ENCODE measurements around the gene ZBTB20. TPM values are rescaled to one million over a fixed set of nuclear protein-coding genes. Genes with fewer than 3 reads are reported as not detected.

The ZBTB20 gene
- total and polyA plus RNA-seq, 2 donors from 2014 or later: 0.99 to 142 TPM

DNA sequence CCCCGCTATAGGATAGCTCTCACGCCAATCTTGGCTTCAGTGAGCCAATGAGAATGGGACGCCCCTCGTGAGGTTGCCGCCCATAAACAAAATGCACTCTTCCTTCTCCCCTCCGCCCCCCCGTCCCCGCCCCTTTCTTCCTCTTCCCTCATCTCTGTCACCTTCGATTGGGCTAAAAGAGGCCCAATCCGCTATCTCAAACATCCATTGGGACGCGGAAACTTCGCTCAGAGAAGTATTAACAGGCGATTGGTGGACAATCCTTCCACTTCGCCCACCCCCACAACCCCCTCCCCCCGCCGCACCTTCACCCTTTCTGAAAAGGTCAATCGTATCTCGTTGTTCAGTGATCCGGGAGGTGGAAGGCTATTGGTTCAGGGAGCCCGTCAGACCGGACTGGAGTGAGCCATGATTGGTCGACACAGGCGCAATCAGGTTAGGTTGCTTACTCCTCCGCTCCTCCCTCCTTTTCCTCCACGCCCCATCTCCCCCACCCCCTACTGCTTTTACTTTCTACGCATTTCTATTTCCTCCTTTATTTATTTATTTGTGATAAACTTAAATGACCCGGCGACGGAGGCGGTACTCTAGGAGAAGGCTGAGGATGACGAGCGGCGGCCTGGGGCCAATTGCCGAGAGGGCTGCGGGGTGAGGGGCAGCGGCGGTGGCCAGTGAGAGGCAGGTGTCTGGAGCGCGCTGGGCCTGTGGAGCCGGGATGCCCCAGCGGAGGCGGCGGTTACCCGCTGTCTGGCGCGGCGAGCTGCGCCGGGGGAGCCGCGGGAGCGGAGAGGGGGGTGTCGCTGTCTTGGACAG lies 447 bp upstream of the ZBTB20 start:
- Histone ChIP-seq H3K36me3 (ENCODE audit: control insufficient read depth in 2 of 3, insufficient read depth in 3 of 3, low read length in 3 of 3) (no peaks in the 10 kb centered on the region), H3K27me3 (ENCODE audit: control insufficient read depth, insufficient read depth, low read length) (no peaks in the 10 kb centered on the region), H3K4me3 (ENCODE audit: low read length in 3 of 3) (peak overlapping the region; percentile 70 to 85 (median 81)), H3K4me1 (ENCODE audit: control insufficient read depth in 2 of 3, insufficient read depth in 2 of 3, low read depth in 1 of 3, low read length in 3 of 3) (peaks cover 0 to 3% (median 0%) of the 10 kb centered on the region in 3 donors), H3K27ac (ENCODE audit: low read depth in 2 of 2, low read length in 2 of 2) (peak overlapping the region; percentile 96 to 99), H3K9ac (ENCODE audit: low read length in 3 of 3) (peak overlapping the region; percentile 70 to 90 (median 79)), H3K9me3 (ENCODE audit: control insufficient read depth in 2 of 3, insufficient read depth in 1 of 3, low read length in 3 of 3) (no peaks in the 10 kb centered on the region)
- peak; percentile 98 for FAIRE-seq
- no peak for TF ChIP-seq CTCF (IDR thresholded peaks at IDR 0.05; ENCODE audit: borderline replicate concordance, extremely low read depth, insufficient read depth)
- DNase-seq: peak; percentile 99 to 100 (median 99)
- intact Hi-C loops (cut with DNase I): no loop called here

- Histone ChIP-seq H3K4me3 (ENCODE audit: low read length in 3 of 3) (peak overlapping the region; percentile 77 to 92 (median 83)), H3K9me3 (ENCODE audit: control insufficient read depth in 2 of 3, insufficient read depth in 1 of 3, low read length in 3 of 3) (no peaks in the 10 kb centered on the region), H3K27me3 (ENCODE audit: control insufficient read depth, insufficient read depth, low read length) (no peaks in the 10 kb centered on the region), H3K9ac (ENCODE audit: low read length in 3 of 3) (peak overlapping the region; percentile 83 to 87 (median 87)), H3K4me1 (ENCODE audit: control insufficient read depth in 2 of 3, insufficient read depth in 2 of 3, low read depth in 1 of 3, low read length in 3 of 3) (peaks cover 0 to 3% (median 2%) of the 10 kb centered on the region in 3 donors), H3K27ac (ENCODE audit: low read depth in 2 of 2, low read length in 2 of 2) (peak overlapping the region; percentile 90 to 95), H3K36me3 (ENCODE audit: control insufficient read depth in 2 of 3, insufficient read depth in 3 of 3, low read length in 3 of 3) (no peaks in the 10 kb centered on the region)
- intact Hi-C loops (cut with DNase I): no loop called here
- DNase-seq (peak in 4 of 5 donors; percentile 35 to 86 (median 75)), FAIRE-seq (no peak)
- TF ChIP-seq CTCF (IDR thresholded peaks at IDR 0.05; ENCODE audit: borderline replicate concordance, extremely low read depth, insufficient read depth): no peak
Observed at GRCh38 chr3:115146032-115146417, 1.1 kb downstream of the ZBTB20 start.

- Histone ChIP-seq H3K4me1 (ENCODE audit: control insufficient read depth in 2 of 3, insufficient read depth in 2 of 3, low read depth in 1 of 3, low read length in 3 of 3) (peaks cover 0 to 3% (median 0%) of the 10 kb centered on the region in 3 donors), H3K36me3 (ENCODE audit: control insufficient read depth in 2 of 3, insufficient read depth in 3 of 3, low read length in 3 of 3) (no peaks in the 10 kb centered on the region), H3K4me3 (ENCODE audit: low read length in 3 of 3) (no peak overlapping the region), H3K27me3 (ENCODE audit: control insufficient read depth, insufficient read depth, low read length) (no peaks in the 10 kb centered on the region), H3K9ac (ENCODE audit: low read length in 3 of 3) (no peak overlapping the region), H3K9me3 (ENCODE audit: control insufficient read depth in 2 of 3, insufficient read depth in 1 of 3, low read length in 3 of 3) (no peaks in the 10 kb centered on the region), H3K27ac (ENCODE audit: low read depth in 2 of 2, low read length in 2 of 2) (no peak overlapping the region)
- FAIRE-seq (no peak), DNase-seq (no peak)
- intact Hi-C loops (cut with DNase I): no loop called here
- no peak for TF ChIP-seq CTCF (IDR thresholded peaks at IDR 0.05; ENCODE audit: borderline replicate concordance, extremely low read depth, insufficient read depth)
Observed at GRCh38 chr3:115141033-115141757, 5.9 kb downstream of the ZBTB20 start.

Measured in kidney (tissue), 14 donors.